Measurements from ENCODE around the gene PCF11. TPM values are rescaled to one million over a fixed set of nuclear protein-coding genes. Genes with fewer than 3 reads are reported as not detected.

PCF11 gene
- total and polyA plus RNA-seq, 2 of the 13 experiments (the other 11 are each of a cell fraction or from before 2014, with no cell fraction given): 40.3 to 47.7 TPM

DNA sequence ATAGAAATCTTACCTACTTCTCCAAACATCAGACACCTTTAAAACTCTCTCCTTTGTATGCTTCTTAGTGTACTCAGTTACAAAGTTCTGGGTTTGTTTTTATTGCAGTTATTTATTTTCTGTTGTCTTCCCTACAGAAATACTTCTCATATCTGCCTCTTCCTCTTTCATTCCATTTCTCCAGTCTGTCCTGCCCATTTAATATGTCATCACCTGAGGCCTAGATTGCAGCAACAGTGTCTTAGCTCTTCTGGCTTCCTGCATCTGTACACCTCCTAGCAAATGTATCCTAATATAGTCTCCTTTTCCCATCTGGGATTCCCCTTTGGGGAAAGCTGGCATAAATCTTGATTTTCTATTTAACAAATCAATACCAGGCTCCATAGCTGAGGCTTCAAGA is 34.9 kb upstream of the PCF11 start (continued):
- no peak for TF ChIP-seq ZNF574 (CRISPR knock-in tag; IDR thresholded peaks at IDR 0.05)
- TF ChIP-seq PLRG1 (conservative IDR thresholded peaks at IDR 0.05): no peak

DNA sequence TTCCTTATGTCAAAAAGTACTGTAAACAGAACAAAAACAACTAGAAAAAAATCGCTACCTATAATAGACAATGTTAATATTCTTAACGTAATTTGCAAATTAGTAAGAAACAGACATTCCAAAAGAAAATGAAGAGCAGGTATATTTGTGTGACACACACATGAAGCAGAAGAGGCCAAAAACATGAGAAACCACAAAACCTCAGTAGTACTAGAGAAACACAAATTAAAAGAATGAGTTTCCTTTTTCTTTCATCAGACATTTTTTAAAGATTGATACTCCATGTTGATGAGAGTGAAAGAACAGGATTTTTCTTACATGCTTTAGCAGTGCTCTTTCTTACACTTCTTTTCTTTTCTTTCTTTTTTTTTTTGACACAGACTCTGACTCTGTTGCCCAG is 34.2 kb upstream of the PCF11 start:
- Histone ChIP-seq H3K4me2 (ENCODE audit: low read depth, low read length) (no peak overlapping the region), H3K36me3 (replicated peaks in 1 of 2; ENCODE audit: control insufficient read depth in 1 of 2, insufficient read depth in 2 of 2, low read length in 2 of 2) (no peaks in the 10 kb centered on the region), H3K4me3 (replicated peaks in 1 of 3; ENCODE audit: insufficient read depth in 1 of 3, low read depth in 2 of 3, low read length in 3 of 3) (no peak overlapping the region), H3K4me1 (ENCODE audit: insufficient read depth, low read length) (peaks cover 26% of the 10 kb centered on the region), H3K27me3 (ENCODE audit: control insufficient read depth in 1 of 2, insufficient read depth in 2 of 2, low read length in 2 of 2) (no peaks in the 10 kb centered on the region; a peak in 1 of 5 replicates), H3K27ac (ENCODE audit: extremely low read length, insufficient read depth, low read length) (no peak overlapping the region), H3K79me2 (ENCODE audit: insufficient read depth, low read length) (no peaks in the 10 kb centered on the region), H3K9me3 (ENCODE audit: low read length) (no peaks in the 10 kb centered on the region), H2AFZ (ENCODE audit: low read length) (no peak overlapping the region), H4K20me1 (ENCODE audit: insufficient read depth, low read length) (no peaks in the 10 kb centered on the region), H3K9ac (ENCODE audit: insufficient read depth, low read depth, low read length) (no peak overlapping the region)
- DNase-seq (ENCODE audit: low spot score) (no peak), ATAC-seq (no peak), FAIRE-seq (no peak)
- WGBS (ENCODE audit: low lambda C conversion rate): 17% methylated on average over 2 of the region's 2 CpGs
- BruUV-seq (replicated peaks): no TSS peak
- ChIA-PET POLR2A (no interaction called here), CTCF (ENCODE audit: low intra/inter-chr PET ratio, low total read pairs) (no interaction called here)
- in situ Hi-C loops (cut with HindIII; ENCODE audit: extremely low pct_ligation_motif_present, low pct_unique_long_range_greater_than_20kb) (no loop called here), intact Hi-C loops (cut with micrococcal nuclease; ENCODE audit: unreplicated experiment) (no loop called here)
- TF ChIP-seq YEATS2 (CRISPR knock-in tag; IDR thresholded peaks at IDR 0.05; ENCODE audit: borderline replicate concordance): no peak
- TF ChIP-seq, protein P1, sequence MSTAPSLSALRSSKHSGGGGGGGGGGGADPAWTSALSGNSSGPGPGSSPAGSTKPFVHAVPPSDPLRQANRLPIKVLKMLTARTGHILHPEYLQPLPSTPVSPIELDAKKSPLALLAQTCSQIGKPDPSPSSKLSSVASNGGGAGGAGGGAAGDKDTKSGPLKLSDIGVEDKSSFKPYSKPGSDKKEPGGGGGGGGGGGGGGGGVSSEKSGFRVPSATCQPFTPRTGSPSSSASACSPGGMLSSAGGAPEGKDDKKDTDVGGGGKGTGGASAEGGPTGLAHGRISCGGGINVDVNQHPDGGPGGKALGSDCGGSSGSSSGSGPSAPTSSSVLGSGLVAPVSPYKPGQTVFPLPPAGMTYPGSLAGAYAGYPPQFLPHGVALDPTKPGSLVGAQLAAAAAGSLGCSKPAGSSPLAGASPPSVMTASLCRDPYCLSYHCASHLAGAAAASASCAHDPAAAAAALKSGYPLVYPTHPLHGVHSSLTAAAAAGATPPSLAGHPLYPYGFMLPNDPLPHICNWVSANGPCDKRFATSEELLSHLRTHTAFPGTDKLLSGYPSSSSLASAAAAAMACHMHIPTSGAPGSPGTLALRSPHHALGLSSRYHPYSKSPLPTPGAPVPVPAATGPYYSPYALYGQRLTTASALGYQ (CRISPR knock-in tag; IDR thresholded peaks at IDR 0.05): no peak
- no peak for TF ChIP-seq TBP (CRISPR knock-in tag; IDR thresholded peaks at IDR 0.05)
- no peak for TF ChIP-seq ZMAT5 (CRISPR knock-in tag; IDR thresholded peaks at IDR 0.05; ENCODE audit: borderline replicate concordance, low read depth)
- TF ChIP-seq ZNF75D (CRISPR knock-in tag; IDR thresholded peaks at IDR 0.05; ENCODE audit: borderline replicate concordance): no peak
- TF ChIP-seq RBM22 (optimal IDR thresholded peaks at IDR 0.05; ENCODE audit: low read length): no peak
- TF ChIP-seq ZNF34 (CRISPR knock-in tag; IDR thresholded peaks at IDR 0.05; ENCODE audit: borderline replicate concordance): no peak
- TF ChIP-seq HMGXB3 (CRISPR knock-in tag; IDR thresholded peaks at IDR 0.05; ENCODE audit: borderline replicate concordance): no peak
